Measurements from ENCODE around the gene KRT73. TPM values are rescaled to one million over a fixed set of nuclear protein-coding genes. Genes with fewer than 3 reads are reported as not detected.

KRT73 gene
- total RNA-seq, 1 donor from 2014 or later: not detected

DNA sequence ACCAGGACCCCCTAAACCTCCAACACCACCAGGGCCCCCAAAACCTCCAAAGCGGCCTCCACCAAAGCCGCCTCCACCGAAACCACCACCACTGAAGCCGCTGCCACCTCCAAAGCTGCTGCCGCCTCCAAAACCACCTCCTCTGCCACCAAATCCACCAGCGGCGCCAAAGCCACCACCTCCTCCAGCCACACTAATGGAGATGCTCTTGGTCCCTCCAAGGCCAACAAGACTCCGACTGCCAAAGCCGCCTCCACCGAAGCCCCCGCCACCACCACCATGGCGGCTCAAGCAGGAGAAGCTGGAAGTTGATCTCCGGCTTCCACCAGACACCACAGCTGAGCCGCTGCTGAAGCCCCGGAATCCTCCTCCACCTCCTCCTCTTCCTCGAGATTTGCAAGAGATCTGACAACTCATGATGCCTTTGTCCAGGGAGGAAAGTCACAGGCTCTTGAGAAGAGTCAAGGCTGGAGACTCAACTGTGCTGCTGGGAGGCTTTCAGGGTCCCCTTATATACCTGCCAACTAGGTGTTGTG is 33.4 kb upstream of the KRT73 start, which contains the start of gene KRT2:
Gene KRT2 (minus strand): TSS at position 486 of the 536 bp plus-strand sequence. CDS start 69 bp downstream, at position 417.
- peaks cover 4% of the 10 kb centered on the region for H3K4me1 Mint-ChIP-seq (ENCODE audit: unreplicated experiment)
- H3K4me3 Mint-ChIP-seq: no peak within 1 kb of the TSS
- no peaks in the 10 kb centered on the region for H3K36me3 Mint-ChIP-seq
- H3K9me3 Mint-ChIP-seq: no peaks in the 10 kb centered on the region
- DNase-seq (ENCODE audit: extremely low spot score, unreplicated experiment): no peak
- no peak within 1 kb of the TSS for H3K27ac Mint-ChIP-seq
- peaks cover 45% of the 10 kb centered on the region for H3K27me3 Mint-ChIP-seq
- TF ChIP-seq, protein P1, sequence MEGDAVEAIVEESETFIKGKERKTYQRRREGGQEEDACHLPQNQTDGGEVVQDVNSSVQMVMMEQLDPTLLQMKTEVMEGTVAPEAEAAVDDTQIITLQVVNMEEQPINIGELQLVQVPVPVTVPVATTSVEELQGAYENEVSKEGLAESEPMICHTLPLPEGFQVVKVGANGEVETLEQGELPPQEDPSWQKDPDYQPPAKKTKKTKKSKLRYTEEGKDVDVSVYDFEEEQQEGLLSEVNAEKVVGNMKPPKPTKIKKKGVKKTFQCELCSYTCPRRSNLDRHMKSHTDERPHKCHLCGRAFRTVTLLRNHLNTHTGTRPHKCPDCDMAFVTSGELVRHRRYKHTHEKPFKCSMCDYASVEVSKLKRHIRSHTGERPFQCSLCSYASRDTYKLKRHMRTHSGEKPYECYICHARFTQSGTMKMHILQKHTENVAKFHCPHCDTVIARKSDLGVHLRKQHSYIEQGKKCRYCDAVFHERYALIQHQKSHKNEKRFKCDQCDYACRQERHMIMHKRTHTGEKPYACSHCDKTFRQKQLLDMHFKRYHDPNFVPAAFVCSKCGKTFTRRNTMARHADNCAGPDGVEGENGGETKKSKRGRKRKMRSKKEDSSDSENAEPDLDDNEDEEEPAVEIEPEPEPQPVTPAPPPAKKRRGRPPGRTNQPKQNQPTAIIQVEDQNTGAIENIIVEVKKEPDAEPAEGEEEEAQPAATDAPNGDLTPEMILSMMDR (conservative IDR thresholded peaks at IDR 0.05): no peak

DNA sequence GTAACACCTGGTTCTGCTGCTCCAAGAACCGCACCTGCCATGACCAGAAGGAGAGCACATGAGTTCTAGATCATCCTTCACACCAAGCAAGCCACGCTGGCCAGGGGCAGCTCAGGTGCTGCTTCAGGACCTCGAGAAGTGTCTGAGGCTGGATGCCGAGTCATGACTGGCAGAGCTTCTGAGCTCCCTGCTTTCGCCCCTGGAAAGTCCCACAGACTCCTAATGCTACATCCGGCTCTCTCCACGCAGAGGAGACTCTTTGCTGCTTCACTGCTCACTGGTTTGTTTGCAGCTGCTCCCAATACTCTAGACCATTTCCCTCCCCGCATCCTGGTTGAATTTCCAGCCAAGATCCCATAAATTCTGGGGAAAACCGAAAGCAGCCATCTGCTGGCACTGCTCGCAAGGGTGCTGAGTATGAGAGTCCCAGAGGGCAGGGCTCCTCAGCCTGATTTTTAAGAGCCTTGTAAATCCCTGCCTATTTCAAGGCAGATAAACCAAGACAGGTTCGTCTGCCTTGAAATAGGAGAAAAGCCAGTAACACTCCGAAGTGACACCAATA is 32.2 kb upstream of the KRT73 start:
- Mint-ChIP-seq H3K4me3 (no peak overlapping the region), H3K27me3 (peaks cover 47% of the 10 kb centered on the region), H3K4me1 (ENCODE audit: unreplicated experiment) (peaks cover 7% of the 10 kb centered on the region), H3K27ac (no peak overlapping the region), H3K36me3 (no peaks in the 10 kb centered on the region), H3K9me3 (no peaks in the 10 kb centered on the region)
- TF ChIP-seq, protein P1 (conservative IDR thresholded peaks at IDR 0.05): no peak
- no peak for DNase-seq (ENCODE audit: extremely low spot score, unreplicated experiment)

- Mint-ChIP-seq H3K27ac (no peak overlapping the region), H3K36me3 (no peaks in the 10 kb centered on the region), H3K27me3 (peaks cover 45% of the 10 kb centered on the region), H3K4me3 (no peak overlapping the region), H3K4me1 (ENCODE audit: unreplicated experiment) (peaks cover 5% of the 10 kb centered on the region), H3K9me3 (no peaks in the 10 kb centered on the region)
- TF ChIP-seq, protein P1 (conservative IDR thresholded peaks at IDR 0.05): no peak
- no peak for DNase-seq (ENCODE audit: extremely low spot score, unreplicated experiment)
Measured at GRCh38 chr12:52649066-52649465, 30.7 kb upstream of the KRT73 start.

GRCh38 chr12:52648012-52648550 is 29.7 kb upstream of the KRT73 start:
- H3K36me3 Mint-ChIP-seq: no peaks in the 10 kb centered on the region
- H3K27ac Mint-ChIP-seq: no peak overlapping the region
- no peak for DNase-seq (ENCODE audit: extremely low spot score, unreplicated experiment)
- H3K4me1 Mint-ChIP-seq (ENCODE audit: unreplicated experiment): peaks cover 5% of the 10 kb centered on the region
- H3K27me3 Mint-ChIP-seq: peaks cover 43% of the 10 kb centered on the region
- H3K4me3 Mint-ChIP-seq: no peak overlapping the region
- TF ChIP-seq, protein P1 (conservative IDR thresholded peaks at IDR 0.05): no peak
- H3K9me3 Mint-ChIP-seq: no peaks in the 10 kb centered on the region

- no peaks in the 10 kb centered on the region for H3K36me3 Mint-ChIP-seq
- no peak overlapping the region for H3K4me3 Mint-ChIP-seq
- TF ChIP-seq, protein P1 (conservative IDR thresholded peaks at IDR 0.05): no peak
- no peaks in the 10 kb centered on the region for H3K9me3 Mint-ChIP-seq
- H3K27me3 Mint-ChIP-seq: peaks cover 43% of the 10 kb centered on the region
- no peak for DNase-seq (ENCODE audit: extremely low spot score, unreplicated experiment)
- peaks cover 5% of the 10 kb centered on the region for H3K4me1 Mint-ChIP-seq (ENCODE audit: unreplicated experiment)
- no peak overlapping the region for H3K27ac Mint-ChIP-seq
Measured at GRCh38 chr12:52647601-52648000, 29.2 kb upstream of the KRT73 start.

All from type B pancreatic cell (in vitro differentiated cells).